HG03432 (cell line): ENCODE results near the gene ZBTB37.
"Not testable (repeated sequence)": the region's sequence is repeated elsewhere in the genome, so short reads cannot be mapped to it uniquely, and the experiment has no call there.

Source experiments
- ATAC-seq: cut with Tn5 transposase; IDR thresholded peaks from one replicate; pipeline ENCODE4 v1.9.1; 2021; ENCODE audit warnings: mild to moderate bottlenecking, moderate library complexity; ENCODE audit not compliant: unreplicated experiment

ZBTB37 gene

DNA sequence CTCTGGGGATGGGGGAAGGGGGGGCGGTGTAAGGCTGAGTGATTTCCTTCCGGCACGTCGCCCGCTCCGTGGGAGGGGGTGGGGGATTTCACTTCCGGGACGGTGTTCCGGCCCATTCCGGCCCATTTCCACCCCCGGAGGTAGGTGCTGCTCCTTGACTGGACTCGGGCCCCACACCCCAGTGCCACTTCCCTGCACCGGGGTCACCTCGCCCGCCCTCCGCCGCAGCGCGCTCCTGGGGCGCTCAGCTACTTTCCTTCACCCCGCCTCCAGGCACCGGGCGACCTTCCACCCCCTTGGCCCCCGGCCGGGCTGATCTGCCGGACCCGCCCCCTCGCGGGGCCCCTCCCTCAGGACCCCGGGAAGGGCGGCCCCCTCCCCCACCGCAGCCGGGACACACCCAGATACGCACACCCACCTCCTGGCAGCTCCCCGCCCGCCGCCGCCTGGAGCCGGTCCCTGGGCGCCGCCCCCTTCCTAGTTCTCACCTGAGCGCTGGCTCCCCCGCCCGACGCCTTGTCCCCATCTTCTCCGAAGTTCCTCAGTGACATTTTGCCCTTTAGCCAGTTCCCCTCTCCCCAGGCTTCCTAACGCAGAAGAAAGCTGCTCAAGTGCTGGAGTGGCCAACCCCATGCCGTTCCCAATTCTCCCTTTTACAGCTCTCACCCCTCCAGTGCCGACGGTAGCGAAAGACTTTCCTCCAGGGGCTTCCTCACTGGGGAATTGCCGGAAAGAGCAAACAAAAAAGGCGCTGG is at the start of gene ZBTB37:
Gene ZBTB37, plus strand, starts transcription at position 115 of the 755 bp plus-strand sequence. CDS start 1,846 bp downstream, outside the sequence.
- ATAC-seq: peak; percentile 74

DNA sequence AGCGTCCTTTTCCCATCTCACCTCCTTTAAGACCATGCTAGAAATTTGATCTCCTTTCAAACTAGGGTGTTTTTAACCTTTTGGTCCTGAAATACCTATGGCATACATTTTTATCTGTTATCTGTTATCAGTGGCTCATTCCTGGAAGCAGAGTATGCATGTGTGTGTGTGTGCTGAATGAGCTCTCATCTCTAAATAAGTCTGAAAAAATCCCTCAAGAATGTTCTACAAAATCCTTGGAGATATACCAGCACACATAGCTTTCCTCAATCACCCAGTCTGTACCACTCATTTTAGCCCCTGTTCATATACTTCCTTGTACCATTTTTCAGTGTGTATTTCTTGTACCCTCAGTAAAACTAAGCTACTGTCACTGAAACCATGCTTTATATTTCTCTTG is 49.7 kb upstream of the ZBTB37 start:
- ATAC-seq: no peak

DNA sequence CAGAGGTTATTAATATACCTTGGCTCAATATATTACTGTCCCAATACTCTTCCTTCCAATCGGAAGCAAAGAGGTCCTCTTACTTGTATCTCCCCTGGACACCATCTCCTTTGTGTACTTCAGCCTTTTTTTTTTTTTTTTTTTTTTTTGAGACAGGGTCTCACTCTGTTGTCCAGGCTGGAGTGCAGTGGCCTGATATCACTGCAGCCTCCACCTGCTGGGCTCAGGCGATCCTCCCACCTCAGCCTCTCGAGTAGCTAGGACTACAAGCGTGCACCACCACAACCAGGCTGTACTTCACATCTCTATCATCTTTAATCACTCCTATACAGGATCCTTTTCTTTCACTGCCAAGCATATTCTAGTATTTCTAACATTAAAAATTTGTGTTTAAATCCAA is 46.5 kb upstream of the ZBTB37 start:
- no peak for ATAC-seq

GRCh38 chr1:173823781-173824314 is 44.3 kb upstream of the ZBTB37 start:
- peak; percentile 52 for ATAC-seq

GRCh38 chr1:173824315-173825081 is 43.7 kb upstream of the ZBTB37 start, which contains the start of the genes CENPL and DARS2:
TSS of gene CENPL (minus strand) at chr1:173824883. CDS start at chr1:173811299, 13,584 bp downstream.
TSS of gene DARS2 (plus strand) at chr1:173824673. CDS start at chr1:173825230, 557 bp downstream.
- ATAC-seq: peak; percentile 88

DNA sequence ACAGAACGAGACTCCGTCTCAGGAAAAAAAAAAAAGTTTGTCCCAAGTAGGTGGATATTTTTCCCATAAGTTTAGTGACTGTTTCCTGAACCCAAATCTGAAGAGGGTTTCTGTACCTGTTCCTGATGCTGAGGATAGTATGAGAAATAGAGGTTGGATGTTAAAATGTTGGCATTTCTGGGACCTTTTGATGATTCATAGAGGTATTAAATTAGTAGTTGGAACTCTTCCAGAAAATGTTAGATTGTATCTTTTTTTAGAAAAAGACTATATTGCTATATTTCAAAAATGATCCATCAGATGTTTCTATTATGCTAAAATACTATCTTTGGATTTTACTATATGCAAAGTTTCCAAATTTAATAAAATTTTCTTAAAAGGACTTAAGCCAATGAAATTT is 40.6 kb upstream of the ZBTB37 start:
- no peak for ATAC-seq

- no peak for ATAC-seq
These were observed 35.4 kb upstream of the ZBTB37 start for GRCh38 chr1:173832748-173833147.

DNA sequence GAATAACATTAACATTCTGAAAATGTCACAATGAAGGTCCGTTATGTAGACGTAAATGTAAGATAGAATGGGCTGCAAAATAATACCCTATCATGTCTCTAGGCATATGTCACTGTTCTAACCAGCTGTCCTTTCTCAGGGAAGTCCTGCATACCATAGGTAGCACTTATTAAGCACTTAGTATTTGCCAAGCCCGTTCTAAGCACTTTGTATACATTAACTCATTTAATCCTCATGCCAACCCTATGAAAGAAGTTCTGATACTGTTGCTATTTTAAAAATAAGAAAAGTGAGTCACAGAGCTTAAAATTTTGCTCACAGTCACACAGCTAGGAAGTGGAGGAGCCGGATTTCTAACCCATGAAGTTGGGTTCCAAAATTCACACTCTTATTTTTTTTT is 16.1 kb upstream of the ZBTB37 start:
- no peak for ATAC-seq

GRCh38 chr1:173853074-173853473 is 15.1 kb upstream of the ZBTB37 start:
- no peak for ATAC-seq

DNA sequence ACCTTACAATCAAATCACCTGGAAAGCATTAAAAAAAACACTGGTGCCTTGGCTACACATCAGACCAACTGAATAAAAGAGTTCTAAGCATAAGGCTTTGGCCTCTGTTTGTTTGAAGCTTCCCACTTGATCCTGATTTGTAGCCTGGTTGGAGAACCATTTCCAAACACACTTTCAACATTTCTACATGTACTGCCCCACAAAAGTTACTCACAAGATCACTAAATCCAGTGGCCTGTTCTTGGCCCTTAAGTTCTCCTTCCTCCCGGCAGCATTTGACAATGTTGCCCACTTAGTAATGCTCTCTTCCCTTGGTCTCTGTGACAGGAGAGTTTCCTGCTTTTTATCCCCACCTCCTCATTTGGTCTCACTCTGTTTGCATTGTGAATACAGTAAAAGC is 12.2 kb upstream of the ZBTB37 start:
- ATAC-seq: no peak

DNA sequence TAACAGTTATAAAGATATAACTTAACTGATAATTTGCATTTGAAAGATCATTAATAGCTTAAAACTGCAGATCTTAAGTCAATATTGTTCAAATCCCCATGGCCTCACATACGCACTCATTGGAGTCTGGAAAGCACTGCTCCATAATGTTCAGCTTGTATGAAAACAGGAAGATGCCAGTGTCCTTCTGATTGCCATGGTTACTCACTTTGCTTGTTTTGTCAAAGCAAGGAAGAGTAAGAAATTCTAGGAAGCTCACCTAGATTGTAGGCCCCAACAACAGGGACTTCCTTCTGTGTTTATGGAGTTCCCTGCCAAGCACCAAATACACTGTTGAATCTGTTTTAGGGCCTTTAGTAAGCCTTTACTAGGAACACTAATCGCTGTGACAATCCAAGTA is 11.3 kb upstream of the ZBTB37 start:
- ATAC-seq: no peak

GRCh38 chr1:173857363-173857917 is 10.7 kb upstream of the ZBTB37 start:
- no peak for ATAC-seq

- ATAC-seq: not testable (repeated sequence)
These were observed 8.6 kb upstream of the ZBTB37 start for GRCh38 chr1:173859547-173859946.

GRCh38 chr1:173860065-173860464 is 8.1 kb upstream of the ZBTB37 start:
- ATAC-seq: no peak

GRCh38 chr1:173861731-173862145 is 6.4 kb upstream of the ZBTB37 start:
- ATAC-seq: no peak

DNA sequence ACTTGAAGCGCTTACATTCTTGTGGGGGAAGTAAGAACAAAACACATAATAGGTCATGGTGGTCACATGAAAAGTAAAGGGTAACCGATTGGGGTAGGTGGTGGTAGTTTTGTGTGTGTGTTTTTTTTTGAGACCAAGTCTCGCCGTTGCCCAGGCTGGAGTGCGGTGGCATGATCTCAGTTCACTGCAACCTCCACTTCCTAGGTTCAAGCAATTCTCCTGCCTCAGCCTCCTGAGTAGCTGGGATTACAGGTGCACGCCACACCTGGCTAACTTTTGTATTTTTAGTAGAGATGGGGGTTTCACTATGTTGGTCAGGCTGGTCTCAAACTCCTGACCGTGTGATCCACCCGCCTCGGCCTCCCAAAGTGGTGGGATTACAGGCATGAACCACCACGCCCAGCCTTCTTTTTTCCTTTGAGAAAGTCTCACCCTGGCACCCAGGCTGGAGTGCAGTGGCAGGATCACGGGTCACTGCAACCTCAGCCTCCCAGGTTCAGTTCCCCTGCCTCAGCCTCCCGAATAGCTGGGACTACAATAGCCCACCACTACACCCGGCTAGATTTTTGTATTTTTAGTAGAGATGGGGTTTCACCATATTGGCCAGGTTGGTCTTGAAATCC is 5.9 kb upstream of the ZBTB37 start:
- ATAC-seq: not testable (repeated sequence)

- no peak for ATAC-seq
These were observed 5.4 kb upstream of the ZBTB37 start for GRCh38 chr1:173862769-173863223.

GRCh38 chr1:173863224-173864161 is 4.7 kb upstream of the ZBTB37 start:
- ATAC-seq: no peak

DNA sequence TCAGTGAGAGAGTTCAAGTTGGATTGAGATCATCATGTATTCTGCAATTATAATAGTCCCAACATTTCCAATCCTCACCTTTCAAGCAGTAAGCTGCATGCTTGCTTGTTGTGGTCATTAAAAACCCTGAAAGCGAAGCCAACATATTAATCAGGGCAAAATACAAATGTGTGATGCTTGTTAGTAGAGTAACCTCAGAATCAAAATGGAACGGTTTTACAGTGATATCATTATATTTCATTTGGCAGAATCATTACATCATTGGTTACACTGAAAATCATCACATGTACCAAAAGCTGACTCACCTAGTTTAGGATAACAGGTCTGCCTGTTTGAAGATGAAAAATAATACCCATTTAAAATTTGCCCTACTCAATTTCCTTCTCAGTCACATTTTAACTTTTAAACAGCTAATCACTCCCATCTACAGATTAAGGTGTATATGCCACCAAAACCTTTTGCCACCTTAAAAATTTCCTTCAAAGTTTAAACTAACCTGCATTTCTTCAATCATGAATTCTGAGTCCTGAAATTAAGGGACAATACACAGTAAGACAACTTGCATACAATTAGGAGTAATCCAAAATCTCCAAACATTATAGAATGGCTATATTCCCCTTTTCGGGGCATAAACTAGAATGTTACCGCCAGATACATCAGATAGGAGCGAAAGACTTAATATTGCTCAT is 3.9 kb upstream of the ZBTB37 start:
- ATAC-seq: no peak
